Activated T-cell treated with anti-CD3 and anti-CD28 coated beads for 1 hour (primary cell): Measurements from ENCODE around the gene SMAD3.
"Not testable (repeated sequence)": the region's sequence is repeated elsewhere in the genome, so short reads cannot be mapped to it uniquely, and the experiment has no call there.

ENCODE experiments used
- DNase-seq: peaks from one replicate; pipeline ENCODE4 v3.0.0-alpha.2; 2020; ENCODE audit warnings: low read depth

SMAD3 gene

DNA sequence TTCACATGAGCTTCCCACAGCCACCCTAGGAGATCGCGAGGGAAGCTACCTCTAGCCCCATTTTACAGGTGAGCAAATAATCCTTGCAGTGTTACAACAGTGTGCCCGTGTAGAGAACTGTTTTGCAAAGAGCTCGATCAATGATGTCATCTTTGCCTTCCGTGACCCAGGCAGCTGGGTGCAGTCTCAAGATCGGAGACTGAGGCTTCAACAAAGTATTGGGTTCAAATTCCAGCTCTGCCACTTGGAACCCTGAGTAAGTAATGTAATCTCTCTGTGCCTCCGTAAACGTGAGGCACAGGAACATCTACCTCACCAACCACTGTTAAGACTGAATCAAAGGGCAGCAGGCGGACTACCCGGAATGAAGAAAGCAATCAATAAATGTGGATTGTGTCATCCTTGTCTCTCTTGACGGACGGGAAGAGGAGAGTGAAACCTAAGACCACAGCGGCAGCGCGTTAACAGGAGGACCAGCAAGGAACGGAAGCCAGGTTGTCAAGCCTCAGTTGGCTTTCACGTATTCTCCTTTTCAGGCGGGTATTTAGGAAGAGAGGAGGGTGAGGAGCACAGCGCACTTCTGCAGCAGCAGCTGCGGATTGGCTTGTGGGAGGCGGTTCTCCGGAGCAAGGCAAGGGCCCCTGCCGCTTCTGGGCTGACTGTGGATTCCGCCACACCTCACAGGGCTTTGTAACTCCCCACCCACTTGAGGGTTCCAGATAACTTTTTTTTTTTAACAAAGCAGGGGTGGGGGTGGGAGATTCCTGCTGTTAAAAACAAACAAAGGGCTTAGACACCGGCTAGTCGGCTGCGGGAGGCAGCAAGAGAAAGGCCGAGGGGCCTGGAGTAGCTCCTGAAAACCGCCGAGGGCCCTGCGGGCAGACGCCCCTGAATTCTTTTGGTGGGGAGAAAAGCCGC is 1.5 kb upstream of the SMAD3 start:
- DNase-seq: no peak

DNA sequence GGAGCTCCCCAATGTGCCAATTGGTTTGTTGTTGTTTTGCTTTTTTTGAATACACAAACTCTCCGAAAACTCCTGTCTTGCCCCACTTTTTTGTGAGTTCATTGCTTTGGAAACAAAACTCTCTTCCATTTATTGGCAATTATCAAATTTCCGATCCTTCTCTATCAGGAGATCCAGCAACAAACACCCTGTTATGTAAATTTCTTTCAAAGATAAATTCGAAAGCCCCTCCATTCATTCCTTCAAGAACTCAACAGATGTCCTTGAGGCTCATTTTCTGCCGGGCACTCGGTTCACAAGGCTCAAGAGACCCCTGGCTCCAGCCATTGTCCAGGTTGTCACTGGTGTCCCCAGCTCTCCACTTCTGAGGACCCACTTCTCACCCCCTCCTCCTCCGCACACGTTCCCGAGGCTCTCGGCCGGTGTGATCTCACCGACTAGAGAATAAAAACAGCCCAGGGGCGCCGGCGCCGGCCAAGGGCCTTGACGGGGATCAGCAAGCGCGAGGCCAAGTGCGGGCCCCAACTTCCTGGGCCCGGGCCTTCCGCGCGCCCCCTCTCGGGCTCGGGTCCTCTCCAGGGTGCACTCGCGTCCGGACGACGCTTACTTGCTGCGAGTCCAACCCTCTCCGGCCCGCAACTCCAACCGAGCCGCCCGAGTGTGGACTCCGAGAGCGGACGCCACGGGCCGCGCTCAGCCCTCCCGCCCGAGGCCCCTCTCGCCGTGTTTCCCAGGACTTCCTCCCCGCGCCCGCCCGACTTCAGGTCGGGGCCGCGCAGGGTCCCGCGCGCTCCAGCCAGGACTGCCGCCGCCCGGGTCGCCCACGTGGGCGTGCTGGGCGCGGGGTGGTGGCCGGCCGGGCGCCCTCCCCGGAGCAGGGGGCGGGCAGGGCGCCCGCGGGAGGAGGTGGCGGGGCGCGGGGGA is 533 bp upstream of the SMAD3 start:
- peak; percentile 26 for DNase-seq

DNA sequence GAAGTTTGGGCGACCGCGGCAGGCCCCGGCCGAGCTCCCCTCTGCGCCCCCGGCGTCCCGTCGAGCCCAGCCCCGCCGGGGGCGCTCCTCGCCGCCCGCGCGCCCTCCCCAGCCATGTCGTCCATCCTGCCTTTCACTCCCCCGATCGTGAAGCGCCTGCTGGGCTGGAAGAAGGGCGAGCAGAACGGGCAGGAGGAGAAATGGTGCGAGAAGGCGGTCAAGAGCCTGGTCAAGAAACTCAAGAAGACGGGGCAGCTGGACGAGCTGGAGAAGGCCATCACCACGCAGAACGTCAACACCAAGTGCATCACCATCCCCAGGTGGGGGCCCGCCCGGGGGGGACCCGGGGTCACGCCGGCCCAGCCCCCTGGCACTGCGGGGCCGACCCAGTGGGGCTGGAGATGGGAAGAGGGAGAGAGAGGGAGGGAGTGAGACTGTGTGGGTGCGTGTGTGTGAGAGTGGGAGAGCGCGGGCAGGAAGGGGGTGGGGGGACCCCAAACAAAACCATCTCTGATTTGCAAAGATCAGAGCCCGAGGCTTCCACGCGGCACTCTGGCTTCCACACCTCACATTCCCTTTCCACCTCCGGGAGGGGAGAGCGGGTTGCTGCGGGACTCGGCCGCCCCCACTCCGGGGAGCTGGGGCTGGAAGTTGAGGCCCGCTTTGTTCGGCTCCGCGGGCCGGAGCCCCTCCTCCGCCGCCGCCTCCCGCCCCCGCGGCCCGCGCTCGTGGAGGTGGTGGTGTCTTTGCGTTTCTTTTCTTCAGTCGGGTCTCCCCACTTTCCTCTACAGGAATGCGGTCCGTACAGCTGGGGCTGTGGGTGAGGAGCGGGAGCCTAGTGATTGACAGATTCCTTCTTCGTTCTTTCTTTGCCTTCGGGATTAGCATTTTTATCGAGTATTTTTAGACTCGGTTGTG is 898 bp downstream of the SMAD3 start:
- DNase-seq: peak; percentile 22

DNA sequence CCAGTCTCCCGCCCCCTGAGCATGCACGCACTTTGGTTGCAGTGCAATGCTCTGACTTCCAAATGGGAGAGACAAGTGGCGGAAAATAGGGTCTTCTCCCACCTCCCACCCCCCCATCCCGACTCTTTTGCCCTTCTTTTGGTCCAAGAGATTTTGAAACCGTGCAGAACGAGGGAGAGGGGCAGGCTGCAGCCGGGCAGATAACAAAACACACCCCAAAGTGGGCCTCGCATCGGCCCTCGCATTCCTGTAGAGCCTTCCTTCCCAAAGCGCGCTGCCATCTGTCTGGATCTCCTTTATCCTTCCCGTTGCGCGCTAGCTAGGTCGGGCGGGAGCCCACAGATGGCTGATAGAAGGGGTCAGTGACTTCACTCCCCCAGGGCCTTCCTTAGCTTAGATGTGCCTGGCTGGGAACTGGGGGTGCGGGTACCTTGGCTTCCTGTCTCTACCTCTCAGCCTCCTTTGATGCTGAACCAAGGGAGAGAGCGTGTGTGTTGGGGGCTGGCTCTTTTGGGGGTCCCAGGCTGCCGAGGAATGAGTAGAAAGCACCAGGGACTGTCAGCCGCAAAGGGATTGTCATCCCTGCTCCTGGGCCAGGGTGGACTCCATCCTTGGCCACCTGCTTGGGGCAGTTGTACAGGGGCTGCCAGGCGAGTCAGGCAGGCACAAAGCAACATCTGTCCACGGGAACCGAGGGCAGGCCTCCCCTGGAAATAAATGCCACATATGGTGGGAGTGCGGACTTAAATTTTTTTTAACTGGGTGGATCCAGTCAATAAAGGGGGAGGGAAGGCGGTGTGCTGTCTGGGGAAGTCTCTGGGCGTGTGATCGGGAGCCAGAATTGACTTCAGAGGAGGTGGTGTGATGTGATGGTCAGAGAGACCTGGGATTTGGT is 1.8 kb downstream of the SMAD3 start:
- no peak for DNase-seq

DNA sequence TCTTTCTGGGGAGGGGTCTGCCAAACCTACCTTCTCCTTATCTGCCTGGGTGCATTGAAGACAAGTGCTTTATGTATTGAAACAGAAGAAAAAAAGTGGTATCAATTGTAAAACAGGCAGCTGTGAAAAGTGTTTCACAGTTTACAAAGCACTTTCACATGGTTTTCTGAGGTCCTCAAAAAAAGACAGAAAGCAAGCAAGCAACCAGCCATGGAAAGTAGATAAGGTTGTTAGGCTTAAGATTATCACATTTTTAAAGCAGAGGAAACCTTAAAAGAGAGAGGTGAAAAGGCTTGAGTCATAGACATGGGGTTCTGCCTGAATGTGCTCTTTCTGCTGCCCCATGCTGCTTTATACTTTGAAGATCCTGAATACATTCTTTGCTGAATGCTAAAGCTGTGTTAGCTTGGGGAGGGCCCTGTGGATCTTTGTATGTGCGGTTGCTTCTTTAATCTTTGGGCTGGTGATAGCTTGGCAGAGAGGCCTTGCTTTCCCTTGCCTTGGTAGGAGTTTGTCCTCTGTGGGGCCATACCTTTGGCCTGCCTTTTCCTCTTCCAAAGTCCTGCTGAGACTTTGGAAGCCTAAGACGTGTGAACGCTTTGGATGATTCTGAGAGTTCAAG is 2.6 kb downstream of the SMAD3 start:
- DNase-seq: no peak

DNA sequence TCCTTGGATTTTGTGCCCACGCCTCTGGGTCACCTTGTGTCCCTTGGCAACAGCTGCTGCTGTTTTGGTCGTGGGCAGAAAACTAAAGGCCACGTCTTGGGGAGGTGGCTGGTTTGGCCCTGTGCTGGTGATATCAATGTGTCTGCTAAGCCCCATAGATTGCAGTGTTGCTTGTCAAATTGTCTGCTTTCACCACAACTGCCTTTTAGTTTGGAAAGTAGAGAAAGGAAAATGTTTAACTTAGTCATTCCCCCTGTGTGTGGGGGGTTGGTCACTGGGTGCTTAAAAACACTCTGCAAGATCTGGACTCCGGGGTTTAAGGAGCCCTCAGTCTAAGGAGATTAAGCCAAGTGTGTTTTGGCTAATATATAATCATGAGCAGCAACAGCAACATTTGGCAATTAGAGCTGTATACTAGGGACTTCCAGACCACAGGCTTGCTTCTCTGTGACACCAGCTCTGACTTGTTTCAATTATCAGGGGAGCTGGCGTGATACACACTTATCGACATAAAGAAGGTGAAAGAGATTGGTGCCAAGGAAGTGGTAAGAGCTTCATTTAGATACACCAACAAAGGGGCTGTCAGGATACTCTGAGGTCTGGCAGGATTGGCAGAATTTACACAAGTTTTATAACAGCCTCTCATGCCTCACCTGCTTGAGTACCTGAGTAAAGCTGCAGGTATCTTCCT is 3.5 kb downstream of the SMAD3 start:
- DNase-seq: no peak

DNA sequence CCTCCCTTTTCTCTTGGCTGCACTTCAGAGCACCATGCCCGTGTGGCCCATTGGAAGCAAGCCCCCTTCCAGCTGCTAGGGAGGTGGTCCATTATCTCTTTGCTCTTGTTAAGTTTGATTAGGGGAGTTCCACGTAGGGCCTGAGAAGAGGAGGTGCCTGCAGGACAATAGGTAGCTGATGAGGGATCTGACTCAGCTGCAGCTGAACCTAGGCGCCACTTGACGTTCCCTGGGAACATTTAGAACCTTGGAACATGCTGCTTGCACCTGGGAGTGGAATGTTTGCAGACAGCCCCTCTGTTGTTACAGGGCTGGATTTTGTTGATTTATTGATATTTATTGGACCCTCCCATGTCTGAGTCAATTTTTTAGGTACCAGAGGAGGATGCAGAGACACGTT is 4.7 kb downstream of the SMAD3 start:
- DNase-seq: no peak

DNA sequence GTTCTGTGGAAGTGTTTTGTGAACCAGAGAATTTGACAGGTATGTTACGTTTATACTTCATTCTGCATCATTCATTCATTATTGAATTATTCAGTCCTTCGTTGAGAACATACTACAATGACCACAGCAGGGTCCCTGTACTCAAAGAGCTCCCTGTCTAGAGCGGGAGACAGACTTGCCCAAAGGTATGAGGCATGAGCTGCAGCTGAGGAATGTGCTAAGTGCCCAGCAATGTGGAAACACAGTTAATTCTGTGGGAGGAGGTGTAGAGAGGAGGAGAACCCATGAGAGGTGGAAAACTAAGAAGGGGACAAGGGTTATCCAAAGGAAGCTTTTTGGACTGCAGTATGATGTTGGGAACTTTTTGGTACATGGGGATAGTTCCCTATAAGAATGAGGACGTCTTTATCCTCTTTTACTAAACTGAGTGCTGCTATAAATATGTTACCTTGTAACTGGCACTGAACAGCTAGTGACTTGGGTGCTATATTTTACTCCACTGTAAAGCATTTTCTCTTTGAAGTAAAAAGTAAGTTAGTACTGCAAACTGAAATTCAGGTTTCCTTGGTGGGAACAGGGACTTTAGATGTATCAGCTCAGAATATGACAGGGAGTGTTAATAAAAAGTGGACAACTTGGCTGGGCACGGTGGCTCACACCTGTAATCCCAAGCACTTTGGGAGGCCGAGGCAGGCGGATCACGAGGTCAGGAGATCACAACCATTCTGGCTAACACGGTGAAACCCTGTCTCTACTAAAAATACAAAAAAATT is 5.7 kb downstream of the SMAD3 start:
- no peak for DNase-seq

DNA sequence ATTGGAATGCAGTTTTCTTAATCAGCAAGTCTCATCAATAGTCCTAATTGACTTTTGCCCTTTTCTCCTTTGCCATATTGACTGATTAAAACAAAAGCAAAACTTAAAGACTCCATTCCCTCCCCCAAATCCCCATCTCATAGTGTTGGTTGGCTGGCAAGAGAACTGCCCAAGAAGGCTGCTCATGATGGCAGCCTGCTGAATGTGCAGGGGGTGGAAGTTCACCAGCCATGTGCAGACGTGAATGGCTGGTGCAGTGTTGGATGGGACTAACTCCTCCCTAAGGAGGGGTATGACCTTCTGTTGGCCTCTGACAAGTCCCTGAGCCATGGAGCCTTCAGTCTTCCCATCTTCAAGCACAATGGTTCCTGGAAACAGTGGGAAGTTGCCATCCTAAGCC is 7.0 kb downstream of the SMAD3 start:
- DNase-seq: no peak

DNA sequence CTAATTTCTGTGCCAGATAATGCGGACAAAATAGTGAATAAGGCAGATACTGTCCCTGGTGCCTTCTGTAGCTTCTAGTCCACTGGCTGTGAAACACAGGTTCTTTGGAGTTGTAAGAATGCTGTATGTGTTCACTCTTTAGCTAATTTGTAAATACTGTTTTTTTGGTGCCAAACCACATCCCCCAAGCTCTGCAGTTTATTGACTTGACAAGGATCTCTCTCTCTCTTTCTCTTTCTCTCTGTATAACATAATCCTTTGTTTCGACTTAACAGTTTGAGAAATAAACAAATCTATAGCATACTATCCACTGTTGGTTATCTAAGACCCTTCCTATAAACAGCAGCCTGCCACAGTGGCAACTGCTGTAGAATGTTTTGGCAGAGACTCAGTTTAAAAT is 7.6 kb downstream of the SMAD3 start:
- DNase-seq: no peak

DNA sequence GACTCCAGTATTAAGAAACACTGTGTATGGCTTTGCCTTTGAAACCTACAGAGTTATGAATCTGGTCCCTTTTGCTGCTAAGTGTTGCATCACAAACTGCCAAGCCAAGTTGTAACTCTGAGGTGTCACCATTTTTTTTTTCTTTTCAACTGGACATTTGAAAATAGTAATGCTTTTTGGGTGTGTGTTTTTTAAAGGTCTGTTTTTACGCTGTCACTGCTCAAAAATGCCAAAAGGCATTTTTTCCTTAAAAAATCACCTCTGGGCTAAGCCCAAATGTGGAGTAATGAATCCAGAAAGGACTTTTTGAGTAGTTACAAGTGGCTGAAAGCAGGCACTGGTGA is 9.5 kb downstream of the SMAD3 start:
- no peak for DNase-seq

DNA sequence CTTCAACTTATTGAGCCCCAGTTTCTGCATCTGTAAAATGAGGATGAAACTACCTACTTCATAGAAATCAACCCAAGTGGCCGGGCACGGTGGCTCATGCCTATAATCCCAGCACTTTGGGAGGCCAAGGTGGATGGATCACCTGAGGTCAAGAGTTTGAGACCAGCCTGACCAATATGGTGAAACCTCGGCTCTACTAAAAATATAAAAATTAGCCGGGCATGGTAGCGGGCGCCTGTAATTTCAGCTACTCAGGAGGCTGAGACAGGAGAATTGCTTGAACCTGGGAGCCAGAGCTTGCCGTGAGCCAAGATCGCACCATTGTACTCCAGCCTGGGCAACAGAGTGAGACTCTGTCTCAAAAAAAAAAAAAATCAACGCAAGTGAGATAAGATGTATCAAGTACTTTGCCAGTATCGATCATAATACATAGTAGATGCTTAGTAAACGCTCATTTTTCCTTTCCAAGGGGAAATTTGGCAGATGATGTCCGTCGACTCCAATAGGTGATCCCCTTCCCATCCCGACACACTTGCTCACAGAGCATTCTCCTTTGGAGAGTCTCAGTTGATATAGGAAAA is 10.2 kb downstream of the SMAD3 start:
- DNase-seq: not testable (repeated sequence)

DNA sequence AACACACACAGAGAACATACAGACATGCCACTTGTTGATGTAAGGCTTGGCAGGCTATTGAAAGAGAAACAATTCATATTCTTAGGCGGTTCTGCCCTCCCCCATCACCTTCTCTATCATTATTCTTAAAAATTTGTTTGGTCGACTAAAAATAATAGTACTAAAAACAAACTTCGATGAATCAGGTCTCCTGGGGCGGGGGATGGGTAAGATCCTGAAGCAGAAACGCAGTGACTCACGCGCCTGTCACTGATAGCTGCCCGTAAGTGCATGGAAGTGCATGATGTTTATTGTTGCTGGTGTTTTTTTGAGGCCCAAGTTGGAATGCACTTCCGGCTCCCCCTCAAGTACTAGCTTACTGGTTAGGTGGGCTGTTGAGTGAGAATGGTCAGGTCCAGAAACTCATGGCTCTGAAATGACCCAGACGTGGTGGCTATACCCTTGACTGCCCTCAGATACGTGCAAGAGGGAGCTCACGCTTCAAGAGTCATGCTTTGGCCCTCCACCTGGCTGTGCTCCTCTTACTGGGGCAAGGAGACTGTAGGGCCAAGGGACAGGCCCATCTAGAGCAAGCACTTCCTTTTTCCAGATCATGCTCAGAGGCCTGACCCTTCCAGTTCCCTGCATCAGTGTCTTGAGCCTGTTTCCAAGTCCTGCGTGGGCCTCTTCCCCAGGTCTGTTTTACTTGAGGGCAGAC is 10.9 kb downstream of the SMAD3 start:
- no peak for DNase-seq

DNA sequence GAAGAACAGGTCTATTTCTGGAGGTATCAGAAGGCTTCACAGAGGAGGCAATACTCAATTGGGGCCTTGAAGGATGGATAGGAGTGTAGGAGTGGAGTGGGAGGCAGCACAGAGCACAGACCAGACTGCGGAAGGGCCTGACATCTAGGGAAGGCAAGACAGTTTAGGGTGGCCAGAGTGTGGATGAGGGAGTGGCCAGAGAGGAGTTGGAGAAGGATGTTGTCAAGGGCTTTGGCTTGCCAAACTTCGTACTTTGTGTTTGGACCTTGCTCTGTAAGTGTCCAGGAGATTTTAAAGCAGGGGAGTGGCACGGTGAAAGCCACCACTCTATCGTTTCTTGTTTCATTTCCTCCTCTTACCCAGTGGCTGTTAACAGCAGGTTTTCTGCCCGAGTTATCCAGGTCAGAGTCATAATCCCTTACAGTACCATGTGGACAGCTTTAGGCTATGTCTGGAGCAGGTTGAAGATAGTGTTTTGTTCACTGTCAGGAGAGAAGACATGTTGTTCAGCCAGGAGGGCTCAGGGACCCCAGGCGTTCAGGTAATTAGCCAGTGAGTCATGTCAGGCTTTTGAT is 12.3 kb downstream of the SMAD3 start:
- no peak for DNase-seq

DNA sequence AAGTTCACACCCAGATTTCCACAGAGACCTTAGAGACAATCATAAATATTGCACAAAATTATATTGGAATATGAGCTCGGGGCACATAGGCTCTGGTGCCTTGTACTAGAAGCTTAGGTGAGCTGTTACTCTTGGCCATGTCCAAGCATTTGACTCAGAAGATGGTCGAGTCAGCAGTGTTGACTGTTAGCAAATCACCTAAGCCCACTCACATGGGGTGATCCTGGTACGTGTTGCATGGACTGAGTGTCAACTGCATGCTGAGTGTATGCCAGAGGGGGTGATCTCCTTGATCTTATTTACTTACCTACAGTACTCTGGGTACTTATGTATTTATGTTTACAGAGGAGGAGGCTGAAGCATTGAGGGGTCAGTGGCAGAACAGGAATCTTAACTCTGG is 14.0 kb downstream of the SMAD3 start:
- no peak for DNase-seq

DNA sequence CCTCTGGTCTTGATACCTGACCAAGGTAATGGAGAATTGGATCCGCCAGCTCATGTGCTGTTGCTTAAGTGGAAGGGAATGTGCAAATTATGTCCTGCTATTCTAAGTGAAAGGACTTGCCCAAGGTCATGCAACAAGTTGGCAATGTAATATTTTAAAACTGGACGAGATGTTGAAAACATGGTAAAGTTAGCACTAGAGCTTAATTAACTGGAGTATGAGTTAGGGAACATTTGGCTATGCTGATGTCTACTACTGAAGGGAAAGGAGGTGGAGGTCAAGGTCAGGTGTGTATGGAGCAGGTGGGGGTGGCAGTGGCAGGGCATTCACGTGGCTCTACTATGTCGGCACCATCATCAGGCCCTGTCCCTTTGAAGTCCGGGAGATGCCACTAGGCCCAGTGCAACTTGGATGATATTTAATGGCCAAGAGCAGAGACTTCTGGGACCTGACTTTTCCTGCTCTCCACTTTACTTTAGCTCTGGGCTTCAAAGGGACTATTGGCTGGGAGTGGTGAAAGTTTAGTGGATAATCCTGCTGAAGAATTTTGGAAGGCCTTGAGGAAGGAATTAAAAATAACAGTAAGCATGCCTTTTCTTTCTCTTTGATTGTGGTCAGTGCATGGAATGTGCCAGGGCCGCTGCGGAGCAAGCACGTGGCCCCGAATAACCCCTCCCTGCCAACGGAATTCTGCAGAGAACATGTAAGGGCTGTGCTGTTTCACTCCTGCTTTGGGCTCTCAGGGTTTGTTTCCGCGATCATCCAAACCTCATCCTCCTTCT is 14.9 kb downstream of the SMAD3 start:
- no peak for DNase-seq

DNA sequence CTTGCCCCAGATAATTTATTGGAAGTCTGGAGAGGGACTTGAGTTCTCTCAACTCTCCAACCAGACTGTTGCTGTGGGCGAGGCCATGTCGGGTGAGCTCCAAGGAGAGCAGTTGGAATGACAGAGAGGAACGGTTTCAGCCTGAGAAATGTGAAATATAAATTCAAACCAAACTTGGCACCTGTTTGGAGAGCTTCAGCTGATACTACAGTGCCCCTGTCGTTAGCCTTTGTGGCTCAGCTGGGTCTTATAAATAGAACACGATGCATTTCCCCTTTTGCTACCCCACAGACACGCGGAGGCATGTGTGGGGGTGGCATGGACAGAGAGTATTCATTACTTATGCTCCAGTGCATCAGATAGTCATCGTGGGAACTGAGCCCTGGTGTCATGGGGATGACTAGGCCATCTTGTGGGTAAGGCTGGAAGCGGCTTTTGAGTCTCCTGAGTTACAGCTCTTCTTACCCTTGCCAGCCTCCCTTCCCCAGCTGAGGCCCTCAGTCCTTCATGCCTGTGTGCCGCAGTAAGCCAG is 15.6 kb downstream of the SMAD3 start:
- no peak for DNase-seq
